ENCODE measurements around the gene CKLF.
"Not testable (repeated sequence)": the region's sequence is repeated elsewhere in the genome, so short reads cannot be mapped to it uniquely, and the experiment has no call there.

The CKLF gene

DNA sequence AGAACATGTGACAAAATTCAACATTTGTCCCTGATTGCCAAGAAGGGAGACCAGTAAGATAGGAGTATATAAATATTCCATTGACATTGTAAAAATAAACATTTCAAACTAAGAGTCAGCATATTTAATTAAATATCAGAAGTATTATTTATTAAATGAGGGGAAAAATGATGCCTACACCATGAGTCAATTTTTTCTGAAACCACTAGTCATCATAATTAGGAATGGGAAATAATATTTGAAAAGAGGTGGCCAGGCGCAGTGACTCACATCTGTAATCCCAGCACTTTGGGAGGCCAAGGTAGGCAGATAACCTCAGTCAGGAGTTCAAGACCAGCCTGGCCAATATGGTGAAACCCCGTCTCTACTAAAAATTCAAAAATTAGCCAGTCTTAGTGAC, 16.0 kb downstream of the CKLF start:
- DNase-seq (ENCODE audit: low read depth in 2 of 2), result no peak

DNA sequence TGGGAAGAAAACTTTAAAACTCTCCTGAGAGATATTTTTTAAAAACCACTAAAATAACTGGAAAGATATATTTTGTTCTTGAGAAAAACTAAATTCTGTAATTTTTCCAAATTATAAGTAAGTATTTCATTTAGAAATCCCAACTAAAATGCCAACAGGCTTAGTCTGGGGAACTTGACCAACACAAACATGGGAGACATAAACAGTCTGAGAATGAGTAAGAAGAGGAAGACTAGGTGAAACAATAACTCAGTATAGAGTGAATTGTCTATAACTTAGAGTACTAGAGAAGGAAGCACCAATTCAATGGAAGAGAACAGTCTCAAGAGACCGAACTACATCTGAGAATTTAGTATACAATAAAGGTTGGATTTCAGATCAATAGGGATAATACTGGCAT, 16.8 kb downstream of the CKLF start:
- no peak for DNase-seq (ENCODE audit: low read depth in 2 of 2)

DNA sequence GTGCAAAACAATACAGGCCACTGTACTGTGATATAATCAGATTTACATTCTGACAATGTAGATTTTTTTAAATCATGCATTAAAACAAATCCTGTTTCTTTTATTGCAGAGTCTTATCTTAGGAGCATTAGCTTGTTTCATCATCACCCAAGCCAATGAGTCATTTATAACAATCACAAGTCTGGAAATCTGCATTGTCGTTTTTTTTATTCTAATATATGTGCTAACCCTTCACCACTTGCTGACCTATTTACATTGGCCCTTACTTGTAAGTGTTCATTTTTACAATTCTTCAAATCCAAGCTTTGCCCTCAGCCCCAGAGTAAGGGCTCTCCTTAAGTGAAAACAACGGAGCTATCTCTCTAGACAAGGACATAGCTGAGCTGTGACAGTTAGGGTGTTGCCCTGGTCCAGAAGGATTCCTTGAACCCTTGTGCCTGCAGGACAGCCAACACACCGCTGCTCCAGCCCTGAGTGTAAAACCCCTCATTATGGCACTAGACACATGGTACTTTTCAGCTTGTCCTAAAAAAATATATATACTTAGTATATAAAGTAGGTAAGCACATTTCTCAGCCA, 17.5 kb downstream of the CKLF start:
- no peak for DNase-seq (ENCODE audit: low read depth in 2 of 2)

DNA sequence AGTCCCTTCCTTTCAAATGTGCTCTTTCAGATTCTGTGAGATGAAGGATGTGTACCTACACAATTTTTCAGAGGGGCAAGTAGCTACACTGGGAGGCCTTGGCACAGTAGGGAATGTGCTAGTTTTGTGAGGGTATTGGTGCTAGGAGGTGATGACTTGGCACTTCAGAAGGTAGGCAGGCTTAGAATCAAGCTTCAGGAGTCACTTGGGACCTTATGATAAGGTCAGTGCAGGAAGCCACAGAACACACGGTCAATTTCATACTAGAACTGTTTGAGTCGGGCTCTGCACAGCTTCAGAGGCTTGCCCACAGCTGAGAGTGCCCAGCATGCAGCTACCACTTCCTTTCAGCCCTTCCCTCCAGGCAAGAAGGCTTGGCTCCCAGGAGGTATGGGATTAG, 20.0 kb downstream of the CKLF start:
- no peak for DNase-seq (ENCODE audit: low read depth in 2 of 2)

GRCh38 chr16:66574081-66574480, 21.7 kb downstream of the CKLF start:
- no peak for DNase-seq (ENCODE audit: low read depth in 2 of 2)

GRCh38 chr16:66574531-66574930, 22.2 kb downstream of the CKLF start:
- no peak for DNase-seq (ENCODE audit: low read depth in 2 of 2)

- DNase-seq (ENCODE audit: low read depth in 2 of 2), result no peak
These were observed 22.7 kb downstream of the CKLF start for GRCh38 chr16:66575060-66575459.

DNA sequence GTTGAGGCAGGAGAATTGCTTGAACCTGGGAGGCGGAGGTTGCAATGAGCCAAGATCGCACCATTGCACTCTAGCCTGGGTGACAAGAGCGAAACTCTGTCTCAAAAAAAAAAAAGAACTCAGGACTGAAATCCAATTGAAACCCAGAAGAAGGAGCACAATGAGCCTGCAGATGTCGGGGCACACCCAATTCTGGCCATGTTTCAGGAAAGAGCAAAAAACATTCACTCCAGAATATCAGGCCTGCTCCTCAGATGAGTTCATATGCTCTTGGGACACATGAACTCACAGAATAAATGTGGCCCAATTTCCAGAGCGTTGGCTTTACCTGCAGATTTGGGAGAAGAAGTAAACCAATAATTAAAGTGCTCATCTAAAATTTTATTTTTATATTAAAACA, 23.9 kb downstream of the CKLF start:
- DNase-seq (ENCODE audit: low read depth in 2 of 2), result no peak

DNA sequence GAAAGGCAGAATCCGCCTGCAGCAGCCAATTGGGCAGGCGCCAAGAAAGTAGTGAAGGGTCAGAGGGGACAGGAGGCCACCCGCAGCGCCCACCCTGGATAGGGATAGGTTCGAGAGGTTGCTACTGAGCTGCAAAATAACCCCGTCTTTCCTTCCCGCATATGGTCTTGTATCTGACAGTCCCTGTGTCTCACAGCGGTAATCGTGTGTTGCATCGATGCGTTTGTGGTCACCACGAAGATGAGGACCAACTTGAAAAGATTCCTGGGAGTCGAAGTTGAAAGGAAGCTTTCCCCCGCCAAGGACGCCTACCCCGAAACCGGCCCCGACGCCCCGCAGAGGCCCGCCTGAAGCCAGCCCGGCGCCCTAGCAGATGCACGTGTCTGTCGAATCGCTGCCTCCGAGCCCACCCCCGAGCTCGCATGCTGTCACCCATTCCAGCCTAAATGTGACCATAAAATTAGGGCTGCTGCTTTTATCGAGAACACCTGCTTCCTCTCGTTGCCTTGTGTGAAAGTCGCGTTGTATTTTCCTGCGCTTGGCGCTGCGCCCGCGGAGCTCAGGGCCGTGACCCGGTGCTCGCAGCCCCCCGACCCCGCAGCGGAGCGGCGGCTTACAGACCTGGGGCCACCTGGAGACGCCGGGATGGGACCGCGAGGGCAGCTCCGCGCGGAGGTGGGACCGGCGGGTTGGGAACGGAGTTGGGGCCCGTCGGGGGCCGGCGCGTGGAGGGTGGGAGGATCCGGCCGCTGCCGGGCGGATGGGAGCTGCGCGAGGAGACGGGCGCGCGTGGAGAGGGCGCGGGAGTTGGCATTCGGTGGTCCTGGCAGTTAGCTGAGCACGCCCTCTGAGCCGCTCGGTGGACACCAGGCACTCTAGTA, 26.5 kb downstream of the CKLF start, which contains the start of gene CMTM2:
CMTM2 (plus strand) TSS at position 813 of the 881 bp plus-strand sequence. CDS start 145 bp downstream, outside the sequence.
- DNase-seq (ENCODE audit: low read depth in 2 of 2), result no peak

DNA sequence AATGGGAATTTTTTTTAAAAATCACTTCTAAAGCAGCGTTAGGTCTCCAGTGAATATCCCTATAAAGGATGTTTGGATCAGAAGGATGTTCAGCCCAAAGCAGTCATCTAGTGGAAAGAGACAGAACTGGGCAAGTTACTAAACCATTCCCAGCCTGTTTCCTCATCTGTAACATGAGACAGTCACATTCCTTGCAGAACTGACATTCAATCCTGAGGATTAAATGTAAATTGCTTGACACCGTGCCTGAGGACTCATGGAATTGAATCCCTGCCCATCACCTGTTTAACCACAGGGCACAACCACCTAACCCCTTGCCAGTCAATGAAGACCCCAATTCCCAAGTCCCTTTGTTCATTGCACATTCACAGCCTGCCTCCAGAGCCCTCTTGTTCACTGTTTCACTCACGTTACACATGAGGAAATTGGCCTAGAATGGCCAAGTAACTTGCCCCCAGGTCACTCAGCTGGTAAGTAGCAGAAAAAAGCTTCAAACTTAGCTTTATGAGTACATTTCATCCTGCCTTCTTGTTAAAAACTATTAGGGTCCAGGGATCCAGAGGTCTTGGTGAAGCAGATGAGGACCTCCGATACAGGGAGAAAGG, 28.3 kb downstream of the CKLF start:
- no peak for DNase-seq (ENCODE audit: low read depth in 2 of 2)

- DNase-seq (ENCODE audit: low read depth in 2 of 2), result no peak
These were observed 29.0 kb downstream of the CKLF start for GRCh38 chr16:66581246-66581952.

GRCh38 chr16:66585481-66586239, 33.3 kb downstream of the CKLF start:
- DNase-seq (ENCODE audit: low read depth in 2 of 2), result no peak

GRCh38 chr16:66587881-66588600, 35.7 kb downstream of the CKLF start:
- no peak for DNase-seq (ENCODE audit: low read depth in 2 of 2)

DNA sequence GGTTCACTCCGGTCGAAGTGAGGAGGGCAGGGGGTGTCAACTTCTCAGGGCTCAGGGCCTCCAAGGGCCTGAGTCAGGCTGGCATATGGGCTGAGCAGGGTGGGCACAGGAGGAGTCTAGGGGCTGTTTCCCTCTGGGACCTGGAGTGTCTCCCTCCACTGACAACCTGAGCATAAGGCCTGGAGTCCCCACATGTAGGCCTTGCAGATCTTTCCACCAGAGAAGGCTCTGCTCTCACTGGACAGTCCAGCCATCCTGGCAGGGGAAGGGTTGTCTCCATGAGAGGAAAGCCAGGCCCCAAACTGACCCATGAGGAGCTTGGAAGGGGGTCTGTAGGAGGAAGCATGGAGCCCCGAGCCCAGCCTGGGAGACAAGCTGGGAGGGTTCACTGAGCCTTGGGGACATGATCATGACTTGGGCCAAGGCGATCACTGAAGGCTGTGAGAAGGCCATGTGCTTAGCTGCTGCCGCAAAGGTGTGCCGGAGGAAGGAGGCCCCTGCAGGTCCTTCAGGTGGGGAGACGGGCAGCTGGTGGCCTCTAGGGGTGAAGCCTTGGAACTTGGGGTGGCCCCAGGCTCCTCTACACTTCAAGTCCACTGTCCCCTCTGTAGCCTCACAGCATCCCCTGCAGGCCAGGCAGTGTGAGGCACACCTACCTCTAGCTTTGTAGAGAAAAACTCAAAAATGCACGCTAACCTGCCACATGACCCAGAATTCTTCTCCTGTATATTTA, 36.8 kb downstream of the CKLF start:
- DNase-seq (ENCODE audit: low read depth in 2 of 2), result peak in 1 of 2 experiments; percentile 37

- DNase-seq (ENCODE audit: low read depth in 2 of 2), result no peak
These were observed 37.9 kb downstream of the CKLF start for GRCh38 chr16:66590322-66590721.

DNA sequence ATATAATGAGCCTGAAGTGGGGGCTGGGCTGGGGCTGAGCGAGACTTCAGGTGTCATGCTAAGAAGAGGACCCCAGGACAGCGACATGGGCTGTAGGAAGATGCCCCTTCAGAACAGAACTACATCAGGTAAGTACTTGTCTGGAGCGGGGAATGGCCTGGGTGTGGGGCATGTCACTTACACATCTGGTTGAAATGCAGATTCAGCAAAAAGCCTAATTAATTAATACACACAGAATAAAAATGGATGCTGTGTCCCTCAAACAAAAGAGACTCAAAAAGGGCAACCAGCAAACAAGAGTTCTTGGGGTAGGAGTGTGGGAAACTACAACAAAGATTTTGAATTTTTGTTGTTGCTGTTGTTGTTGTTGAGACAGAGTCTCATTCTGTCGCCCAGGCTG, 38.6 kb downstream of the CKLF start:
- no peak for DNase-seq (ENCODE audit: low read depth in 2 of 2)

DNA sequence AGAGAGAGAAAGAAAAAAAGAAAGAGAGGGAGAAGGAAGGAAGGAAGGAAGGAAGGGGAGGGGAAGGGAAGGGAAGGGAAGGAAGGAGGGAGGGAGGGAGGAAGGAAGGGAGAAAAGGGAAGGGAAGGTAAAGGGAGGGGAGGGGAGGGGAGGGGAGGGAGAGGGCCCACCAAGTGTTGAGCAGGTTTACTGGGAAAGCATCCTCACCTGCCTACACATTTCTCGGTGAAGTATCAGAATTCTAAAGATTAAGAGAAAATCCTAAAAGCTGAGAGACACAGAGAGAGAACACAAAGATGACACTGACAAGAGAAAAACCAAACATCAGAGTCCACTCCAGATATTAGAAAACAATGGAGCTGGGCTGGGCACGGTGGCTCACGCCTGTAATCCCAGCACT, 39.9 kb downstream of the CKLF start:
- DNase-seq (ENCODE audit: low read depth in 2 of 2), result no peak

- no peak for DNase-seq (ENCODE audit: low read depth in 2 of 2)
These were observed 40.4 kb downstream of the CKLF start for GRCh38 chr16:66592814-66593213.

DNA sequence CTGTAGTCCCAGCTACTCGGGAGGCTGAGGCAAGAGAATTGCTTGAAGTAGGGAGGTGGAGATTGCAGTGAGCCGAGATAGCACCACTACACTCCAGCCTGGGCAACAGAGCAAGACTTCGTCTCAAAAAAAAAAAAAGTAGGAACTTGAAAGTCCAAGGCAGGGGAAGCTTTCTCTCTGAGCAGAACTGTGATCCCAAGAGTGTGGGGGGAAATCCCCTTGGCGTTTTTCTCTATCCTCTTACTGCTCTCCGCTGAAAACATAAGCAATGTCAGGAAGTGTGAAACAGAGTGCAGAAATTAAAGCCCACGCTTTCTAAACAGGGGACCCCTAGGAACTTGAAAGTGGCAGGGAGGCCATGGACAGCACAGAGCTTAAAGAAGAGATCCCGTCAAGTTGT, 42.4 kb downstream of the CKLF start:
- DNase-seq (ENCODE audit: low read depth in 2 of 2), result no peak

- DNase-seq (ENCODE audit: low read depth in 2 of 2), result not testable (repeated sequence)
These were observed 44.2 kb downstream of the CKLF start for GRCh38 chr16:66596559-66596958.

Data from stimulated activated CD4-positive, alpha-beta T cell treated with anti-CD3 and anti-CD28 coated beads, Interleukin-12 subunit alpha, Interleukin-12 subunit beta, amount 100 ng/mL, for 24 hours (primary cell).